Activated T-cell treated with anti-CD3 and anti-CD28 coated beads, Interleukin-2, amount 50 U/mL, for 4 hours (primary cell): ENCODE measurements around the gene PTPN12. TPM values are rescaled to one million over a fixed set of nuclear protein-coding genes. Genes with fewer than 3 reads are reported as not detected.
"Not testable (repeated sequence)": the region's sequence is repeated elsewhere in the genome, so short reads cannot be mapped to it uniquely, and the experiment has no call there.

Experiments
- ATAC-seq, 2 donors: fragments of 200-7000 bp; cut with Tn5 transposase; one replicate each; pipeline ENCODE4 v1.10.0; 2021
- DNase-seq: peaks from one replicate; pipeline ENCODE4 v3.0.0-alpha.2; 2020
- H3K27me3 Mint-ChIP-seq: one replicate; pipeline ENCODE4 v1.8.0; 2021; ENCODE audit warnings: low read depth, mixed read lengths
- H3K36me3 Mint-ChIP-seq: one replicate; pipeline ENCODE4 v1.8.0; 2022; ENCODE audit warnings: mixed read lengths; ENCODE audit not compliant: insufficient read depth
- H3K4me1 Mint-ChIP-seq: one replicate; pipeline ENCODE4 v1.8.0; 2021; ENCODE audit warnings: low read depth, mixed read lengths
- H3K4me3 Mint-ChIP-seq: one replicate; pipeline ENCODE4 v1.8.0; 2021; ENCODE audit warnings: mild to moderate bottlenecking, moderate library complexity, mixed read lengths
- H3K9me3 Mint-ChIP-seq: one replicate; pipeline ENCODE4 v1.8.0; 2021; ENCODE audit warnings: mixed read lengths
- total RNA-seq, 3 donors: library from RNA; stranded (reverse); gene quantifications; one replicate each; pipeline ENCODE4 v1.2.1, GENCODE V29; 2021

The PTPN12 gene
- total RNA-seq = 1 to 10 TPM; 5.9 to 10.0 (median 7.2) TPM

- Mint-ChIP-seq H3K4me3 (peak within 1 kb of the TSS; percentile 96), H3K27me3 (no peaks in the 10 kb centered on the region), H3K4me1 (peaks cover 19% of the 10 kb centered on the region), H3K36me3 (no peaks in the 10 kb centered on the region), H3K9me3 (no peaks in the 10 kb centered on the region)
- peak; percentile 61 to 65 for ATAC-seq
- DNase-seq = peak; percentile 29
Observed at GRCh38 chr7:77537136-77537777, at the start of gene PTPN12. Gene PTPN12 (plus strand): TSS chr7:77537295. CDS start chr7:77537547, 252 bp downstream.

GRCh38 chr7:77488986-77489385 is 48.1 kb upstream of the PTPN12 start:
- ATAC-seq (no peak), DNase-seq (no peak)
- H3K27me3 Mint-ChIP-seq = peaks cover 4% of the 10 kb centered on the region
- no peaks in the 10 kb centered on the region for H3K4me1 Mint-ChIP-seq
- H3K4me3 Mint-ChIP-seq = no peak overlapping the region
- H3K9me3 Mint-ChIP-seq = peaks cover 6% of the 10 kb centered on the region
- H3K36me3 Mint-ChIP-seq = peaks cover 2% of the 10 kb centered on the region

GRCh38 chr7:77497079-77497478 is 40.0 kb upstream of the PTPN12 start:
- Mint-ChIP-seq H3K4me1 (no peaks in the 10 kb centered on the region), H3K9me3 (peaks cover 15% of the 10 kb centered on the region), H3K27me3 (no peaks in the 10 kb centered on the region), H3K4me3 (no peak overlapping the region), H3K36me3 (peaks cover 2% of the 10 kb centered on the region)
- DNase-seq = no peak
- ATAC-seq = no peak

GRCh38 chr7:77498659-77499379 is 38.3 kb upstream of the PTPN12 start:
- DNase-seq (no peak), ATAC-seq (no peak)
- Mint-ChIP-seq H3K36me3 (no peaks in the 10 kb centered on the region), H3K4me3 (no peak overlapping the region), H3K4me1 (no peaks in the 10 kb centered on the region), H3K27me3 (peaks cover 2% of the 10 kb centered on the region), H3K9me3 (peaks cover 10% of the 10 kb centered on the region)

- peaks cover 2% of the 10 kb centered on the region for H3K27me3 Mint-ChIP-seq
- H3K36me3 Mint-ChIP-seq = no peaks in the 10 kb centered on the region
- H3K4me1 Mint-ChIP-seq = no peaks in the 10 kb centered on the region
- ATAC-seq (no peak), DNase-seq (no peak)
- no peaks in the 10 kb centered on the region for H3K9me3 Mint-ChIP-seq
- no peak overlapping the region for H3K4me3 Mint-ChIP-seq
Observed at GRCh38 chr7:77501192-77501515, 35.9 kb upstream of the PTPN12 start.

GRCh38 chr7:77504951-77505350 is 32.1 kb upstream of the PTPN12 start:
- H3K4me3 Mint-ChIP-seq = no peak overlapping the region
- H3K4me1 Mint-ChIP-seq = no peaks in the 10 kb centered on the region
- no peaks in the 10 kb centered on the region for H3K9me3 Mint-ChIP-seq
- no peaks in the 10 kb centered on the region for H3K36me3 Mint-ChIP-seq
- H3K27me3 Mint-ChIP-seq = peaks cover 2% of the 10 kb centered on the region
- ATAC-seq (no peak), DNase-seq (no peak)

GRCh38 chr7:77506899-77507298 is 30.2 kb upstream of the PTPN12 start:
- DNase-seq = no peak
- Mint-ChIP-seq H3K27me3 (peaks cover 2% of the 10 kb centered on the region), H3K4me3 (no peak overlapping the region), H3K9me3 (no peaks in the 10 kb centered on the region), H3K4me1 (no peaks in the 10 kb centered on the region), H3K36me3 (no peaks in the 10 kb centered on the region)
- no peak for ATAC-seq

GRCh38 chr7:77513002-77513670 is 24.0 kb upstream of the PTPN12 start:
- not testable (repeated sequence) for H3K4me3 Mint-ChIP-seq, H3K9me3 Mint-ChIP-seq, DNase-seq, ATAC-seq, H3K4me1 Mint-ChIP-seq, H3K27me3 Mint-ChIP-seq, H3K36me3 Mint-ChIP-seq

GRCh38 chr7:77516085-77516484 is 21.0 kb upstream of the PTPN12 start:
- no peak overlapping the region for H3K4me3 Mint-ChIP-seq
- H3K9me3 Mint-ChIP-seq = no peaks in the 10 kb centered on the region
- no peak for ATAC-seq
- no peaks in the 10 kb centered on the region for H3K36me3 Mint-ChIP-seq
- H3K4me1 Mint-ChIP-seq = no peaks in the 10 kb centered on the region
- no peaks in the 10 kb centered on the region for H3K27me3 Mint-ChIP-seq
- DNase-seq = no peak

- no peak for DNase-seq
- Mint-ChIP-seq H3K4me3 (no peak overlapping the region), H3K36me3 (no peaks in the 10 kb centered on the region), H3K4me1 (no peaks in the 10 kb centered on the region), H3K27me3 (no peaks in the 10 kb centered on the region), H3K9me3 (no peaks in the 10 kb centered on the region)
- ATAC-seq = no peak
Observed at GRCh38 chr7:77520261-77520660, 16.8 kb upstream of the PTPN12 start.

GRCh38 chr7:77521537-77521936 is 15.6 kb upstream of the PTPN12 start:
- not testable (repeated sequence) for H3K9me3 Mint-ChIP-seq, H3K27me3 Mint-ChIP-seq, H3K36me3 Mint-ChIP-seq, H3K4me1 Mint-ChIP-seq, DNase-seq, ATAC-seq, H3K4me3 Mint-ChIP-seq

GRCh38 chr7:77524731-77525130 is 12.4 kb upstream of the PTPN12 start:
- ATAC-seq (no peak), DNase-seq (no peak)
- H3K9me3 Mint-ChIP-seq = no peaks in the 10 kb centered on the region
- no peaks in the 10 kb centered on the region for H3K36me3 Mint-ChIP-seq
- H3K4me1 Mint-ChIP-seq = no peaks in the 10 kb centered on the region
- H3K27me3 Mint-ChIP-seq = no peaks in the 10 kb centered on the region
- no peak overlapping the region for H3K4me3 Mint-ChIP-seq

GRCh38 chr7:77525231-77525630 is 11.9 kb upstream of the PTPN12 start:
- Mint-ChIP-seq H3K27me3 (no peaks in the 10 kb centered on the region), H3K9me3 (no peaks in the 10 kb centered on the region), H3K4me1 (no peaks in the 10 kb centered on the region), H3K4me3 (no peak overlapping the region), H3K36me3 (no peaks in the 10 kb centered on the region)
- ATAC-seq = no peak
- DNase-seq = no peak

GRCh38 chr7:77528368-77528767 is 8.7 kb upstream of the PTPN12 start:
- DNase-seq (no peak), ATAC-seq (no peak)
- H3K27me3 Mint-ChIP-seq = no peaks in the 10 kb centered on the region
- H3K4me1 Mint-ChIP-seq = peaks cover 5% of the 10 kb centered on the region
- H3K9me3 Mint-ChIP-seq = no peaks in the 10 kb centered on the region
- no peaks in the 10 kb centered on the region for H3K36me3 Mint-ChIP-seq
- no peak overlapping the region for H3K4me3 Mint-ChIP-seq

- peaks cover 5% of the 10 kb centered on the region for H3K4me1 Mint-ChIP-seq
- H3K27me3 Mint-ChIP-seq = no peaks in the 10 kb centered on the region
- DNase-seq = no peak
- no peak for ATAC-seq
- H3K9me3 Mint-ChIP-seq = no peaks in the 10 kb centered on the region
- H3K36me3 Mint-ChIP-seq = no peaks in the 10 kb centered on the region
- H3K4me3 Mint-ChIP-seq = no peak overlapping the region
Observed at GRCh38 chr7:77529279-77529678, 7.8 kb upstream of the PTPN12 start.
